K562 (cell line): Measurements from ENCODE around the gene LTBP1. TPM values are rescaled to one million over a fixed set of nuclear protein-coding genes. Genes with fewer than 3 reads are reported as not detected.

ENCODE experiments used
- ATAC-seq: fragments of 200-7000 bp; cut with Tn5 transposase; 3 replicates; pipeline ENCODE4 v1.9.1; 2020; ENCODE audit warnings: moderate library complexity
- BruUV-seq: library from RNA; stranded (reverse); fragments of 400-500 nt; replicated peaks from 2 replicates; lab custom pipeline; 2021; lab: Mats Ljungman, UMichigan
- CTCF ChIA-PET: fragments of 300-600 bp; formaldehyde crosslinking; extraction: SDS; loops from one replicate; lab custom pipeline; 2021; ENCODE audit warnings: low intra/inter-chr PET ratio; lab: Yijun Ruan, JAX
- POLR2A ChIA-PET: fragments of 300-600, 350-650 bp; sonication (Branson Sonifier 250); formaldehyde crosslinking; extraction: SDS; loops from one replicate; lab custom pipeline; 2021; ENCODE audit warnings: antibody characterized with exemption, inconsistent platforms; lab: Yijun Ruan, JAX
- DNase-seq, 4 experiments: peaks; one replicate each; pipeline versions ENCODE4 v3.0.0 to v3.0.0-alpha.2; 2011 to 2018; ENCODE audit warnings: low spot score in 3 of 4, mixed read lengths in 3 of 4; ENCODE audit errors: extremely low read depth in 1 of 4
- FAIRE-seq: peaks from 2 replicates; lab custom pipeline; 2011; peaks lifted over from hg19 to GRCh38; lab: Jason Lieb, UNC
- H2AFZ ChIP-seq: 2 replicates; pipeline ENCODE4 v1.6.0; 2011; ENCODE audit warnings: low read depth, low read length, control low read depth, inconsistent platforms
- H3K27ac ChIP-seq: fragments of 200-600 bp; 3 replicates; pipeline ENCODE4 v1.8.0; 2011; ENCODE audit warnings: low read depth, mild to moderate bottlenecking, control low read depth, inconsistent platforms, low read length, moderate library complexity, mixed read lengths; ENCODE audit errors: extremely low read depth
- H3K27me3 ChIP-seq, 2 experiments: fragments of 300-600 bp in 1 of 2; 2 replicates in 1 of 2; 3 replicates in 1 of 2; pipeline versions ENCODE4 v1.6.0 to v1.8.0; 2011; ENCODE audit warnings: inconsistent platforms in 2 of 2, low read length in 2 of 2, mild to moderate bottlenecking in 1 of 2, mixed read lengths in 1 of 2, moderate library complexity in 1 of 2; ENCODE audit not compliant: control insufficient read depth in 2 of 2, insufficient read depth in 2 of 2
- H3K36me3 ChIP-seq: fragments of 300-600 bp; 3 replicates; pipeline ENCODE4 v1.8.0; 2011; ENCODE audit warnings: mild to moderate bottlenecking, low read length, inconsistent platforms; ENCODE audit not compliant: control insufficient read depth, insufficient read depth
- H3K4me1 ChIP-seq, 2 experiments: fragments of 200-600 bp in 1 of 2; replicated peaks in 1 of 2; 2 replicates in 1 of 2; 3 replicates in 1 of 2; pipeline versions ENCODE4 v1.5.1 to v1.8.0; 2011; ENCODE audit warnings: inconsistent platforms in 2 of 2, low read length in 2 of 2, mild to moderate bottlenecking in 1 of 2, mixed read lengths in 1 of 2, moderate library complexity in 1 of 2; ENCODE audit not compliant: control insufficient read depth in 2 of 2, insufficient read depth in 2 of 2
- H3K4me2 ChIP-seq: 2 replicates; pipeline ENCODE4 v1.6.1; 2011; ENCODE audit warnings: low read length, control low read depth, inconsistent platforms, mixed read lengths; ENCODE audit not compliant: insufficient read depth
- H3K4me3 ChIP-seq: fragments of 200-600 bp; sonication (generic), shearing (Covaris generic); 2 replicates; pipeline ENCODE4 v1.5.1; 2016; ENCODE audit warnings: control low read depth, inconsistent platforms
- H3K79me2 ChIP-seq: fragments of 200-600 bp; 3 replicates; pipeline ENCODE4 v1.8.0; 2011; ENCODE audit warnings: low read length, inconsistent platforms; ENCODE audit not compliant: control insufficient read depth, insufficient read depth
- H3K9ac ChIP-seq, 2 experiments: 2 replicates each; pipeline versions ENCODE4 v1.6.0 to v1.6.1; 2011; ENCODE audit warnings: low read depth in 2 of 2, low read length in 2 of 2, control low read depth in 1 of 2, inconsistent platforms in 1 of 2, mild to moderate bottlenecking in 1 of 2, mixed read lengths in 1 of 2; ENCODE audit not compliant: insufficient read depth in 1 of 2
- H3K9me1 ChIP-seq: one replicate; pipeline ENCODE4 v1.6.0; 2011; ENCODE audit warnings: inconsistent platforms, mild to moderate bottlenecking, low read length, moderate library complexity; ENCODE audit not compliant: control insufficient read depth, insufficient read depth
- H3K9me3 ChIP-seq: replicated peaks from 2 replicates; pipeline ENCODE4 v1.5.1; 2011; ENCODE audit warnings: low read depth, low read length, inconsistent platforms; ENCODE audit not compliant: control insufficient read depth, insufficient read depth
- H4K20me1 ChIP-seq: replicated peaks from 2 replicates; pipeline ENCODE4 v1.6.1; 2011; ENCODE audit warnings: low read length, inconsistent platforms, mixed read lengths; ENCODE audit not compliant: control insufficient read depth, insufficient read depth
- KDM1A ChIP-seq, 2 experiments: fragments of 450-650 bp; IDR thresholded peaks; 2 replicates each; pipeline ENCODE4 v1.6.1; 2016; ENCODE audit warnings: mild to moderate bottlenecking in 2 of 2
- MAX ChIP-seq: sonication (generic); formaldehyde crosslinking; IDR thresholded peaks from 2 replicates; pipeline ENCODE4 v1.9.0; 2022; ENCODE audit warnings: mild to moderate bottlenecking, missing genetic modification reagents
- MYNN ChIP-seq, 2 experiments: sonication (generic); formaldehyde crosslinking in 1 of 2; IDR thresholded peaks; 2 replicates each; pipeline versions ENCODE4 v1.5.0 to v1.6.1; 2016 to 2020; ENCODE audit warnings: antibody characterized with exemption in 1 of 2, missing genetic modification reagents in 1 of 2
- POLR3A ChIP-seq: IDR thresholded peaks from 2 replicates; pipeline ENCODE4 v1.6.1; 2011; ENCODE audit warnings: borderline replicate concordance, mild to moderate bottlenecking, moderate library complexity; ENCODE audit not compliant: insufficient read length, insufficient read depth; ENCODE audit errors: extremely low read depth
- ZNF449 ChIP-seq: fragments of 250-450 bp; sonication (Bioruptor Pico); IDR thresholded peaks from 2 replicates; pipeline ENCODE4 v1.8.0; 2022; ENCODE audit warnings: moderate library complexity, mild to moderate bottlenecking, inconsistent platforms
- WGBS: fragments of 100-300 bp; shearing (Covaris generic); methylation state at CpG from one replicate; pipeline ENCODE4 v1.1.6; 2016; ENCODE audit warnings: low coverage, mixed read lengths; ENCODE audit not compliant: insufficient coverage; ENCODE audit errors: missing lambda C conversion rate; 5-methylcytosine and 5-hydroxymethylcytosine counted together
- in situ Hi-C: fragments of 300-500 bp; cut with MboI; formaldehyde crosslinking; loops from 4 replicates; pipeline ENCODE4 v1.15.0; 2018; ENCODE audit warnings: inconsistent platforms, mixed read lengths
- intact Hi-C: fragments of 100-400 bp; cut with micrococcal nuclease; formaldehyde crosslinking; loops from 2 replicates; pipeline ENCODE4 v1.14.2; 2022
- polyA plus RNA-seq, 8 experiments: library from polyadenylated mRNA; depleted of rRNA in 4 of 8; stranded (reverse) in 5 of 8; unstranded in 3 of 8; fragments of >200 nt; fragmentation: Nextera tagmentation in 2 of 8; fragmentation: Illumina TruSeq in 1 of 8; extraction: Ambion mirVana in 2 of 8; extraction: Trizol in 1 of 8; gene quantifications; 2 replicates each; pipeline versions ENCODE4 v1.2.1 to v1.2.3, GENCODE V29; 2011 to 2014; ENCODE audit warnings: inconsistent platforms in 1 of 8, missing spikeins in 1 of 8
- total RNA-seq, 7 experiments: library from RNA; depleted of rRNA in 6 of 7; stranded (reverse); fragments of >200 nt in 6 of 7; fragmentation: Illumina TruSeq in 2 of 7; extraction: Trizol in 2 of 7; gene quantifications; 2 replicates each; pipeline versions ENCODE4 v1.2.1 to v1.2.3, GENCODE V29; 2011 to 2021; ENCODE audit warnings: low replicate concordance in 1 of 7

LTBP1 gene
- total and polyA plus RNA-seq, 9 of the 15 experiments (the other 6 are each of a cell fraction or from before 2014, with no cell fraction given), result 3.6 to 16.4 (median 8.5) TPM

GRCh38 chr2:33343387-33343895, 396.7 kb downstream of the LTBP1 start:
- no peak overlapping the region for H3K9ac ChIP-seq
- no TSS peak for BruUV-seq
- H3K4me1 ChIP-seq, result no peaks in the 10 kb centered on the region
- ATAC-seq, result no peak
- CTCF ChIA-PET, result no interaction called here
- no peak for TF ChIP-seq POLR3A
- no peak for TF ChIP-seq KDM1A (IDR thresholded peaks at IDR 0.05)
- no peak for TF ChIP-seq MAX (CRISPR knock-in tag)
- TF ChIP-seq, all 486 proteins: peak for 0
- DNase-seq, result no peak
- Histone ChIP-seq H3K9me3 (no peaks in the 10 kb centered on the region), H3K9me1 (peaks cover 3% of the 10 kb centered on the region), H4K20me1 (no peaks in the 10 kb centered on the region), H2AFZ (no peak overlapping the region), H3K4me3 (no peak overlapping the region), H3K27me3 (no peaks in the 10 kb centered on the region), H3K79me2 (no peaks in the 10 kb centered on the region), H3K4me2 (no peak overlapping the region), H3K36me3 (no peaks in the 10 kb centered on the region), H3K27ac (no peak overlapping the region)
- WGBS, result 23% methylated on average over 3 of the region's 3 CpGs
- POLR2A ChIA-PET, result interaction anchor here (0.5 kb wide), 1 partner anchor 286 kb away, joined by 5 read pairs; no protein-coding TSS in a partner anchor
- in situ Hi-C loops (no loop called here), intact Hi-C loops (no loop called here)
- FAIRE-seq, result no peak

- peaks cover 3% of the 10 kb centered on the region for H3K9me1 ChIP-seq
- ChIA-PET CTCF (no interaction called here), POLR2A (no interaction called here)
- no peaks in the 10 kb centered on the region for H4K20me1 ChIP-seq
- in situ Hi-C loops (no loop called here), intact Hi-C loops (no loop called here)
- H3K4me3 ChIP-seq, result no peak overlapping the region
- H3K79me2 ChIP-seq, result no peaks in the 10 kb centered on the region
- DNase-seq (no peak), ATAC-seq (no peak), FAIRE-seq (peak; percentile 15)
- H3K9me3 ChIP-seq, result no peaks in the 10 kb centered on the region
- H3K36me3 ChIP-seq, result no peaks in the 10 kb centered on the region; the same call in 2 of the 3 replicates
- no TSS peak for BruUV-seq
- no peak overlapping the region for H3K9ac ChIP-seq
- no peak overlapping the region for H3K27ac ChIP-seq
- TF ChIP-seq ZNF449 (CRISPR knock-in tag), result no peak
- TF ChIP-seq MYNN (IDR thresholded peaks at IDR 0.05), result no peak
- no peak for TF ChIP-seq MYNN (CRISPR knock-in tag; IDR thresholded peaks at IDR 0.05)
- no peak overlapping the region for H3K4me2 ChIP-seq
- no peaks in the 10 kb centered on the region for H3K4me1 ChIP-seq
- H3K27me3 ChIP-seq, result no peaks in the 10 kb centered on the region
- no peak overlapping the region for H2AFZ ChIP-seq
- 9% methylated on average over 3 of the region's 3 CpGs for WGBS
Measured at GRCh38 chr2:33344230-33344629, 397.5 kb downstream of the LTBP1 start.
